GM19240 (cell line): ENCODE data around the gene SLC9C2.
"Not testable (repeated sequence)": the region's sequence is repeated elsewhere in the genome, so short reads cannot be mapped to it uniquely, and the experiment has no call there.

Experiments
- DNase-seq: peaks from one replicate; pipeline ENCODE4 v3.0.0; 2011; ENCODE audit warnings: low spot score; ENCODE audit not compliant: insufficient read length

The SLC9C2 gene

GRCh38 chr1:173530795-173531693 is 71.8 kb downstream of the SLC9C2 start:
- no peak for DNase-seq

GRCh38 chr1:173529106-173529505 is 73.8 kb downstream of the SLC9C2 start:
- DNase-seq: no peak

- no peak for DNase-seq
Observed at GRCh38 chr1:173527151-173527826, 75.6 kb downstream of the SLC9C2 start.

GRCh38 chr1:173525926-173526325 is 76.9 kb downstream of the SLC9C2 start:
- DNase-seq: no peak

GRCh38 chr1:173523329-173523728 is 79.5 kb downstream of the SLC9C2 start:
- no peak for DNase-seq

GRCh38 chr1:173520799-173521198 is 82.1 kb downstream of the SLC9C2 start:
- DNase-seq: no peak

GRCh38 chr1:173514503-173514902 is 88.4 kb downstream of the SLC9C2 start:
- DNase-seq: not testable (repeated sequence)

GRCh38 chr1:173509797-173510196 is 93.1 kb downstream of the SLC9C2 start:
- DNase-seq: no peak

GRCh38 chr1:173508541-173508940 is 94.3 kb downstream of the SLC9C2 start:
- DNase-seq: no peak

GRCh38 chr1:173507847-173508209 is 95.0 kb downstream of the SLC9C2 start:
- DNase-seq: no peak

- DNase-seq: no peak
Observed at GRCh38 chr1:173507205-173507846, 95.5 kb downstream of the SLC9C2 start.

- no peak for DNase-seq
Observed at GRCh38 chr1:173506437-173506836, 96.4 kb downstream of the SLC9C2 start.

GRCh38 chr1:173505391-173505790 is 97.5 kb downstream of the SLC9C2 start:
- no peak for DNase-seq

- DNase-seq: no peak
Observed at GRCh38 chr1:173504268-173504667, 98.6 kb downstream of the SLC9C2 start.

GRCh38 chr1:173503391-173503790 is 99.5 kb downstream of the SLC9C2 start:
- DNase-seq: no peak

- DNase-seq: no peak
Observed at GRCh38 chr1:173502104-173502503, 100.8 kb downstream of the SLC9C2 start.

GRCh38 chr1:173499729-173500128 is 103.1 kb downstream of the SLC9C2 start:
- no peak for DNase-seq

- no peak for DNase-seq
Observed at GRCh38 chr1:173496757-173497320, 106.0 kb downstream of the SLC9C2 start.

- no peak for DNase-seq
Observed at GRCh38 chr1:173495609-173496267, 107.1 kb downstream of the SLC9C2 start.

GRCh38 chr1:173493125-173493524 is 109.7 kb downstream of the SLC9C2 start:
- DNase-seq: not testable (repeated sequence)

- no peak for DNase-seq
Observed at GRCh38 chr1:173491508-173491907, 111.4 kb downstream of the SLC9C2 start.
